Right atrium auricular region (tissue), 2 donors: Measurements from ENCODE around the gene SH3TC2. TPM values are rescaled to one million over a fixed set of nuclear protein-coding genes. Genes with fewer than 3 reads are reported as not detected.

Experiments
- DNase-seq: peaks from one replicate; pipeline ENCODE4 v3.0.0-alpha.2; 2019; ENCODE audit warnings: low spot score
- H3K27ac ChIP-seq, 2 donors: fragments of 200-600 bp; sonication (generic); 1 replicate in 1 of 2; 2 replicates in 1 of 2; pipeline ENCODE4 v1.5.1; 2016 to 2019
- H3K27me3 ChIP-seq, 2 donors: fragments of 200-600 bp; sonication (generic); one replicate each; pipeline versions ENCODE4 v1.5.1 to v1.6.0; 2017 to 2019
- H3K36me3 ChIP-seq: fragments of 200-600 bp; sonication (generic); one replicate; pipeline ENCODE4 v1.5.1; 2016
- H3K4me1 ChIP-seq, 2 donors: fragments of 200-600 bp; sonication (generic); one replicate each; pipeline versions ENCODE4 v1.5.1 to v1.6.0; 2017 to 2019
- H3K4me3 ChIP-seq, 2 donors: fragments of 200-600 bp; sonication (generic); 1 replicate in 1 of 2; 2 replicates in 1 of 2; pipeline ENCODE4 v1.5.1; 2017 to 2019; ENCODE audit warnings: mild to moderate bottlenecking in 1 of 2, moderate library complexity in 1 of 2
- H3K9me3 ChIP-seq, 2 donors: fragments of 200-600 bp; sonication (generic); one replicate each; pipeline ENCODE4 v1.5.1; 2019
- CTCF ChIP-seq, 2 donors: fragments of 200-600 bp; sonication (generic); IDR thresholded peaks; one replicate each; pipeline ENCODE4 v1.5.1; 2019; ENCODE audit warnings: antibody characterized with exemption in 2 of 2
- total RNA-seq, 2 donors: library from RNA; depleted of rRNA; stranded (reverse); fragments of >200 nt; gene quantifications; one replicate each; pipeline ENCODE4 v1.1.0, GENCODE V29; 2016

Gene SH3TC2
- total RNA-seq = 10 to 100 TPM in 1 of 2 donors, 1 to 10 TPM in 1; 4.7 to 13.1 TPM

GRCh38 chr5:149063017-149063687 is at the start of gene SH3TC2:
SH3TC2 (minus strand) TSS chr5:149063062; CDS start chr5:149063022, 40 bp downstream.
- DNase-seq = no peak

GRCh38 chr5:149110406-149110805 is 47.5 kb upstream of the SH3TC2 start:
- no peak overlapping the region for H3K4me3 ChIP-seq
- TF ChIP-seq CTCF (IDR thresholded peaks at IDR 0.05) = no peak
- no peaks in the 10 kb centered on the region for H3K9me3 ChIP-seq
- H3K36me3 ChIP-seq = no peaks in the 10 kb centered on the region
- no peak overlapping the region for H3K27ac ChIP-seq
- H3K27me3 ChIP-seq = no peaks in the 10 kb centered on the region
- H3K4me1 ChIP-seq = peaks cover 0 to 5% of the 10 kb centered on the region in 2 donors
- DNase-seq = no peak

More at GRCh38 chr5:149063017-149063687, at the start of gene SH3TC2:
- peaks cover 0 to 3% of the 10 kb centered on the region in 2 donors for H3K9me3 ChIP-seq
- H3K4me1 ChIP-seq = peaks cover 0 to 59% of the 10 kb centered on the region in 2 donors
- H3K4me3 ChIP-seq = peak within 1 kb of the TSS in 1 of 2 donors; percentile 15
- peak within 1 kb of the TSS; percentile 74 to 90 for H3K27ac ChIP-seq
- H3K36me3 ChIP-seq = no peaks in the 10 kb centered on the region
- no peaks in the 10 kb centered on the region for H3K27me3 ChIP-seq
- TF ChIP-seq CTCF (IDR thresholded peaks at IDR 0.05) = no peak

- Histone ChIP-seq H3K4me3 (no peak overlapping the region), H3K27me3 (no peaks in the 10 kb centered on the region), H3K27ac (no peak overlapping the region), H3K36me3 (no peaks in the 10 kb centered on the region), H3K4me1 (no peaks in the 10 kb centered on the region), H3K9me3 (no peaks in the 10 kb centered on the region)
- no peak for DNase-seq
- no peak for TF ChIP-seq CTCF (IDR thresholded peaks at IDR 0.05)
These were observed 45.9 kb upstream of the SH3TC2 start for GRCh38 chr5:149108651-149109280.

- H3K4me3 ChIP-seq = no peak overlapping the region
- H3K27ac ChIP-seq = no peak overlapping the region
- no peaks in the 10 kb centered on the region for H3K27me3 ChIP-seq
- H3K36me3 ChIP-seq = no peaks in the 10 kb centered on the region
- DNase-seq = no peak
- peaks cover 0 to 55% of the 10 kb centered on the region in 2 donors for H3K9me3 ChIP-seq
- no peaks in the 10 kb centered on the region for H3K4me1 ChIP-seq
- TF ChIP-seq CTCF (IDR thresholded peaks at IDR 0.05) = no peak
These were observed 37.5 kb upstream of the SH3TC2 start for GRCh38 chr5:149100331-149100730.

- Histone ChIP-seq H3K9me3 (peaks cover 0 to 55% of the 10 kb centered on the region in 2 donors), H3K27ac (no peak overlapping the region), H3K4me3 (no peak overlapping the region), H3K36me3 (no peaks in the 10 kb centered on the region), H3K27me3 (no peaks in the 10 kb centered on the region), H3K4me1 (no peaks in the 10 kb centered on the region)
- TF ChIP-seq CTCF (IDR thresholded peaks at IDR 0.05) = no peak
- DNase-seq = no peak
These were observed 37.1 kb upstream of the SH3TC2 start for GRCh38 chr5:149099920-149100319.
